ENCODE data around the gene TPM3. TPM values are rescaled to one million over a fixed set of nuclear protein-coding genes. Genes with fewer than 3 reads are reported as not detected.

The TPM3 gene
- total RNA-seq, 1 experiment from 2014 or later: 681 TPM

DNA sequence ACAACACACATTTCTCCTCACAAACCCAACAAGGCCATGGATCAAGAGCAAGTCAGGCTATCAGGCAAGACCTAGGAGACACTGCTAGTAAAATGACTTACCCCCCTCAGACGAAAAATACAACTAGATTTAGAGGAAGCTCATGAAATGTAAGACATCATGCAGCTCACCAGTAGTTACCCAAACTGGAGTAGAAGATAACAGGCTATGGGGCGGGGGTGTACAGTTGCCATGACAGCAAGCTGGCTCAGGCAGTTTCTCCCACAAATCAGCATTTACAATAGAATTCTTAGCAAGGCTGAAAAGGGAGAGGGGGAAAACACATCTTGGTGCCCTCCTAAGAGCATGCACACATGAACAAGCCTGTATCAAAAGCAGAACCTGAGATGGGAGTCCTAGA is 13.9 kb downstream of the TPM3 start:
- Histone ChIP-seq H3K27me3 (replicated peaks; ENCODE audit: control insufficient read depth, insufficient read depth, low read length) (no peaks in the 10 kb centered on the region), H3K36me3 (ENCODE audit: control insufficient read depth, insufficient read depth, low read length) (peaks cover 3% of the 10 kb centered on the region; the same call in 1 of the 2 replicates), H3K4me1 (peaks cover 46% of the 10 kb centered on the region), H3K4me3 (ENCODE audit: low read depth, low read length) (no peak overlapping the region), H3K9me3 (no peaks in the 10 kb centered on the region)
- BruUV-seq (replicated peaks): no TSS peak
- H3K36me3 Mint-ChIP-seq (ENCODE audit: insufficient read depth, unreplicated experiment): peaks cover 94% of the 10 kb centered on the region
- peak overlapping the region; percentile 96 for H3K27ac Mint-ChIP-seq (ENCODE audit: unreplicated experiment)
- H3K9me3 Mint-ChIP-seq (ENCODE audit: unreplicated experiment): no peaks in the 10 kb centered on the region
- H3K4me3 Mint-ChIP-seq (ENCODE audit: unreplicated experiment): peak overlapping the region; percentile 11
- peaks cover 37% of the 10 kb centered on the region for H3K4me1 Mint-ChIP-seq (ENCODE audit: low read depth, unreplicated experiment)
- no peaks in the 10 kb centered on the region for H3K27me3 Mint-ChIP-seq (ENCODE audit: insufficient read depth, unreplicated experiment)
- no peak for DNase-seq
- POLR2A ChIA-PET: interaction anchor here (0.6 to 1.2 kb wide), 2 partner anchors 11 to 188 kb away, joined by 4 to 12 read pairs; partner anchors contain the start of gene RPS27
- intact Hi-C loops (cut with micrococcal nuclease; ENCODE audit: unreplicated experiment): no loop called here
- TF ChIP-seq, protein P1, sequence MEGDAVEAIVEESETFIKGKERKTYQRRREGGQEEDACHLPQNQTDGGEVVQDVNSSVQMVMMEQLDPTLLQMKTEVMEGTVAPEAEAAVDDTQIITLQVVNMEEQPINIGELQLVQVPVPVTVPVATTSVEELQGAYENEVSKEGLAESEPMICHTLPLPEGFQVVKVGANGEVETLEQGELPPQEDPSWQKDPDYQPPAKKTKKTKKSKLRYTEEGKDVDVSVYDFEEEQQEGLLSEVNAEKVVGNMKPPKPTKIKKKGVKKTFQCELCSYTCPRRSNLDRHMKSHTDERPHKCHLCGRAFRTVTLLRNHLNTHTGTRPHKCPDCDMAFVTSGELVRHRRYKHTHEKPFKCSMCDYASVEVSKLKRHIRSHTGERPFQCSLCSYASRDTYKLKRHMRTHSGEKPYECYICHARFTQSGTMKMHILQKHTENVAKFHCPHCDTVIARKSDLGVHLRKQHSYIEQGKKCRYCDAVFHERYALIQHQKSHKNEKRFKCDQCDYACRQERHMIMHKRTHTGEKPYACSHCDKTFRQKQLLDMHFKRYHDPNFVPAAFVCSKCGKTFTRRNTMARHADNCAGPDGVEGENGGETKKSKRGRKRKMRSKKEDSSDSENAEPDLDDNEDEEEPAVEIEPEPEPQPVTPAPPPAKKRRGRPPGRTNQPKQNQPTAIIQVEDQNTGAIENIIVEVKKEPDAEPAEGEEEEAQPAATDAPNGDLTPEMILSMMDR (IDR thresholded peaks at IDR 0.05; ENCODE audit: insufficient read depth in 1 of 2, low read depth in 1 of 2, low read length in 1 of 2, severe bottlenecking in 1 of 2, unreplicated experiment in 1 of 2): no peak
- CTCF ChIA-PET: no interaction called here

DNA sequence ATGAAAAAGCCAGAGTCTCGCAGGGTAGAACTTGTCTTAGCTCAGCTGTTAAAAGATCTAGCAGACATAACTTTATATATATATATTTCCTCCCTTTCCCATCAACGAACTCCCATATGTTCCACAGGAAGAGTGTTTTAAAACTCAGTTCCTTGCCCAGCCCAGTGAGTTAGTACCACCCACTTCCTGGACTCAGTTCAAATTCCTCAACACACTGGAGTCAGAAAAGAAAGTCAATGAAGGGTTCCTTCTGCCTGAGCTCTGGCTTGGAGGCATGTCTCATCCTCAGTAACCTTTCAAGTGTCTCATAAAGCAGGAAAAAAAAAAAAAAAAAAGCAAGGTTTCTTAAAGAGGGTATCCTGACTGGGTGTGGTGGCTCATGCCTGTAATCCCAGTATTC is 15.6 kb downstream of the TPM3 start:
- Mint-ChIP-seq H3K27me3 (ENCODE audit: insufficient read depth, unreplicated experiment) (no peaks in the 10 kb centered on the region), H3K9me3 (ENCODE audit: unreplicated experiment) (no peaks in the 10 kb centered on the region), H3K27ac (ENCODE audit: unreplicated experiment) (no peak overlapping the region), H3K4me1 (ENCODE audit: low read depth, unreplicated experiment) (peaks cover 43% of the 10 kb centered on the region), H3K36me3 (ENCODE audit: insufficient read depth, unreplicated experiment) (peaks cover 94% of the 10 kb centered on the region), H3K4me3 (ENCODE audit: unreplicated experiment) (no peak overlapping the region)
- H3K4me1 ChIP-seq: peaks cover 42% of the 10 kb centered on the region
- BruUV-seq (replicated peaks): no TSS peak
- H3K9me3 ChIP-seq: no peaks in the 10 kb centered on the region
- DNase-seq: no peak
- ChIA-PET POLR2A (no interaction called here), CTCF (no interaction called here)
- no peaks in the 10 kb centered on the region for H3K27me3 ChIP-seq (replicated peaks; ENCODE audit: control insufficient read depth, insufficient read depth, low read length)
- H3K36me3 ChIP-seq (ENCODE audit: control insufficient read depth, insufficient read depth, low read length): peaks cover 7% of the 10 kb centered on the region
- H3K4me3 ChIP-seq (ENCODE audit: low read depth, low read length): no peak overlapping the region
- TF ChIP-seq, protein P1 (IDR thresholded peaks at IDR 0.05; ENCODE audit: insufficient read depth in 1 of 2, low read depth in 1 of 2, low read length in 1 of 2, severe bottlenecking in 1 of 2, unreplicated experiment in 1 of 2): no peak
- intact Hi-C loops (cut with micrococcal nuclease; ENCODE audit: unreplicated experiment): no loop called here

DNA sequence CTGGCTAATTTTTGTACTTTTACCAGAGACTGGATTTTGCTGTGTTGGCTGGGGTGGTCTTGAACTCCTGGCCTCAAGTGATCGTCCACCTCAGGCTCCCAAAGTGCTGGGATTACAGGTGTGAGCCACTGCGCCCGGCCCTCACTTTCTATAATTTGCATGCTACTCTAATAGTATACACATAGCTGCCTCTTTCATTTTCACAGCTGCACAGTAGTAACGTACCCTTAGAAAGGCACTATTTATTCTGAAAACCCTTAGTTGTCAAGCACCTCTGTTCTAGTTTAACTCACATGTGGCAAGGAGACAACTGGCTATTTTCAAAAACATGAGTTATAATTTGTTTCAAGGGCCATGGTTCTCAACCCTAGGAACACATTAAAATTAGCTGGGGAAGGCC is 17.2 kb downstream of the TPM3 start:
- POLR2A ChIA-PET: no interaction called here
- no peak for DNase-seq
- Histone ChIP-seq H3K4me3 (ENCODE audit: low read depth, low read length) (no peak overlapping the region), H3K27me3 (replicated peaks; ENCODE audit: control insufficient read depth, insufficient read depth, low read length) (no peaks in the 10 kb centered on the region), H3K36me3 (ENCODE audit: control insufficient read depth, insufficient read depth, low read length) (peaks cover 12% of the 10 kb centered on the region), H3K4me1 (peaks cover 28% of the 10 kb centered on the region), H3K9me3 (no peaks in the 10 kb centered on the region)
- H3K9me3 Mint-ChIP-seq (ENCODE audit: unreplicated experiment): no peaks in the 10 kb centered on the region
- peaks cover 40% of the 10 kb centered on the region for H3K4me1 Mint-ChIP-seq (ENCODE audit: low read depth, unreplicated experiment)
- no peaks in the 10 kb centered on the region for H3K27me3 Mint-ChIP-seq (ENCODE audit: insufficient read depth, unreplicated experiment)
- no peak overlapping the region for H3K4me3 Mint-ChIP-seq (ENCODE audit: unreplicated experiment)
- BruUV-seq (replicated peaks): no TSS peak
- CTCF ChIA-PET: no interaction called here
- intact Hi-C loops (cut with micrococcal nuclease; ENCODE audit: unreplicated experiment): no loop called here
- no peak overlapping the region for H3K27ac Mint-ChIP-seq (ENCODE audit: unreplicated experiment)
- peaks cover 94% of the 10 kb centered on the region for H3K36me3 Mint-ChIP-seq (ENCODE audit: insufficient read depth, unreplicated experiment)
- TF ChIP-seq, protein P1 (IDR thresholded peaks at IDR 0.05; ENCODE audit: insufficient read depth in 1 of 2, low read depth in 1 of 2, low read length in 1 of 2, severe bottlenecking in 1 of 2, unreplicated experiment in 1 of 2): no peak
